Suprapubic skin (tissue), 4 donors: ENCODE results near the gene GNAQ.

Experiments used
- CTCF ChIP-seq, 2 donors: fragments of 200-600 bp in 1 of 2; fragments of 450-650 bp in 1 of 2; sonication (generic) in 1 of 2; IDR thresholded peaks; one replicate each; pipeline ENCODE4 v1.5.1; 2016 to 2019; ENCODE audit warnings: antibody characterized with exemption in 2 of 2, mild to moderate bottlenecking in 1 of 2, moderate library complexity in 1 of 2
- EP300 ChIP-seq: sonication (generic); formaldehyde crosslinking; IDR thresholded peaks from one replicate; pipeline ENCODE4 v1.6.1; 2017; ENCODE audit warnings: antibody characterized with exemption
- POLR2A ChIP-seq, 2 donors: fragments of 450-650 bp; IDR thresholded peaks; one replicate each; pipeline ENCODE4 v1.6.1; 2017; ENCODE audit warnings: antibody characterized with exemption in 2 of 2, mild to moderate bottlenecking in 2 of 2, moderate library complexity in 2 of 2
- POLR2AphosphoS5 ChIP-seq, 3 donors: sonication (generic); formaldehyde crosslinking; IDR thresholded peaks; one replicate each; pipeline ENCODE4 v1.6.1; 2017; ENCODE audit warnings: antibody characterized with exemption in 3 of 3

DNA sequence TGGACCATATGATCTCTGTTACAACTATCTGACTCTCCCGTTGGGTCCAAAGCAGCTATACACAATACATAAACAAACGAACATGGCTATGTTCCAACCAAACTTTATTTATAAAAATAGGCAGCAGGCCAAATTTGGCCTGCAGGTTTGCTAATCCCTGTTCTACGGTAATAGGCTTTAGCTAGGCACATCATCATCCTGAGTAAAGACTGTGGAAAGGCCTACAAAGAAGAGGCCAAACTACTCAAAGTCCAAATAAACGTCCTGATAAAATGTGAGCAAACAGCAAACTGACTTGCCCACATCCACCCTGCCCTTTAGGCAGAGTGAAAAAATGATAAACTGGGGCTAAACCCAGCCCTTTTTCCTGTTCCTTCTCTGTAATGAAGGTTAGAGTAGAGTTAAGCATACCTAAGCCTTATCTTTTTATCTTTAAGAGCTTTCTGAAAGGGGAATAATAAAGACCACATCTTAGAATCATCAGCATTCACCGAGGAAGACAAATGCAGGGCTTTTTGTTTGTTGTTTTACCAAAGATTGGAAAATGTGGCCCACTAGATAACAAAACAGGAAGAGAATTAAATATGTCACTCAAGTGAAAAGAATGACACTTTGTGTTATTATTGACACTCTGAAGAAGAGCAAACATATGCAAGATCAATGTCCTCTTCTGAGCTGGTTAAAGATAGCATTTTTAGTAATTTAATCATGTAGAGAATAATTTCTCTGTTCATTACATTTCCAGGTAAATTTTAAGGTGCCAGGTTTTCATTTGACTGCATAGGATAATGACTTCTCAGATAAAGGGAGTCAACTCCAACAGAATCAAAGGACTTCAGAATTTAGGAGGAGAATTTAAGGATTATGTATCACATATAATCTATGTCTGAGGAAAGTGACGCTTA lies 223.5 kb downstream of the GNAQ start:
- TF ChIP-seq CTCF (IDR thresholded peaks at IDR 0.05) (no peak), POLR2A (IDR thresholded peaks at IDR 0.05) (no peak), POLR2AphosphoS5 (IDR thresholded peaks at IDR 0.05) (no peak), EP300 (no peak)
